Lung (tissue), 12 donors: Measurements from ENCODE around the gene BORCS5. TPM values are rescaled to one million over a fixed set of nuclear protein-coding genes. Genes with fewer than 3 reads are reported as not detected.

Source experiments
- ATAC-seq: fragments of 200-7000 bp; cut with Tn5 transposase; one replicate; pipeline ENCODE4 v1.9.1; 2020; ENCODE audit warnings: moderate number of reproducible peaks; ENCODE audit not compliant: insufficient read depth, low FRiP score
- DNase-seq, 3 donors: peaks; one replicate each; pipeline ENCODE4 v3.0.0-alpha.2; 2013 to 2017
- H3K27ac ChIP-seq, 2 donors: one replicate each; pipeline ENCODE4 v1.5.1; 2013; ENCODE audit warnings: mild to moderate bottlenecking in 2 of 2, moderate library complexity in 2 of 2, control low read depth in 1 of 2, inconsistent platforms in 1 of 2, low read depth in 1 of 2, low read length in 1 of 2
- H3K27me3 ChIP-seq, 3 donors: one replicate each; pipeline ENCODE4 v1.5.1; 2013; ENCODE audit warnings: low read length in 2 of 3; ENCODE audit not compliant: control insufficient read depth in 3 of 3, insufficient read depth in 3 of 3
- H3K36me3 ChIP-seq, 4 donors: one replicate each; pipeline ENCODE4 v1.5.1; 2013; ENCODE audit warnings: low read length in 4 of 4, mild to moderate bottlenecking in 1 of 4, moderate library complexity in 1 of 4; ENCODE audit not compliant: control insufficient read depth in 4 of 4, insufficient read depth in 4 of 4
- H3K4me1 ChIP-seq, 5 donors: one replicate each; pipeline ENCODE4 v1.5.1; 2013; ENCODE audit warnings: low read length in 5 of 5, mild to moderate bottlenecking in 2 of 5, moderate library complexity in 1 of 5; ENCODE audit not compliant: control insufficient read depth in 5 of 5, insufficient read depth in 5 of 5
- H3K4me3 ChIP-seq: one replicate; pipeline ENCODE4 v1.5.1; 2013; ENCODE audit warnings: mild to moderate bottlenecking, control low read depth, moderate library complexity
- H3K9ac ChIP-seq, 2 donors: one replicate each; pipeline ENCODE4 v1.5.1; 2013; ENCODE audit warnings: low read length in 2 of 2, control low read depth in 1 of 2; ENCODE audit not compliant: insufficient read depth in 1 of 2
- H3K9me3 ChIP-seq, 4 donors: one replicate each; pipeline ENCODE4 v1.5.1; 2013; ENCODE audit warnings: low read length in 3 of 4, mild to moderate bottlenecking in 1 of 4, moderate library complexity in 1 of 4; ENCODE audit not compliant: control insufficient read depth in 4 of 4, insufficient read depth in 3 of 4
- WGBS, 2 donors: extraction: QIAGEN DNeasy Blood & Tissue Kit; methylation state at CpG; one replicate each; pipeline ENCODE4 v1.1.7; 2013; 5-methylcytosine and 5-hydroxymethylcytosine counted together
- polyA plus RNA-seq, 2 donors: library from polyadenylated mRNA; stranded (reverse); fragments of 200-250 nt; gene quantifications; one replicate each; pipeline ENCODE4 v1.2.1, GENCODE V29; 2013
- total RNA-seq, 2 donors: library from RNA; depleted of rRNA in 1 of 2; stranded (reverse); fragments of >200 nt in 1 of 2; gene quantifications; one replicate each; pipeline ENCODE4 v1.2.1, GENCODE V29; 2014 to 2021
- TF ChIP-seq, protein P1 (sequence below): IDR thresholded peaks from 2 replicates; pipeline ENCODE4 v1.5.1; 2012; ENCODE audit warnings: mild to moderate bottlenecking; ENCODE audit errors: control extremely low read depth, extremely low read depth
- donor health status: control.
- donor health status: control.
- donor health status: Bipolar disorder and iron deficiency.
- donor health status: healthy.
- donor health status: DM: yes; HTN: yes; CAD: no.

Gene BORCS5
- total and polyA plus RNA-seq, 4 donors, result 4.7 to 26.8 (median 10.3) TPM

DNA sequence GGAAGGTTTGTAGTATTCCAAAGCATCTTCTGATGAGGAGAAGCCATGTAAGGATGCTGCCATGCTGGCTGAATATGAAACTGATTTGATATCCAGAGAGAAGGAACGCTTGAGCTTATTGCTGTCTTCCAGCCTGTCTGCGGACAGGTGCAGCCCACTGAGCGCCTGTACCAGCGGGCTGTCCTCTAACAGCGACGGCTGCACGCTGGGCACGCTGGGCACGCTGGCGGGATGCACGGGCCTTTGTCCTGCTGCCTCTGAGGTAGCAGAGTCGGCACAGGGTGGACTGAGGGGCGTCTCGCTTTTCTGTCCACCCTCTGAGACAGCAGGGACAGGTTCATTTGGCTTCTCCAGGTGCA, 120.6 kb downstream of the BORCS5 start:
- H3K9ac ChIP-seq, result no peak overlapping the region
- no peak for ATAC-seq

GRCh38 chr12:12480074-12480473, 123.2 kb downstream of the BORCS5 start:
- Histone ChIP-seq H3K4me3 (no peak overlapping the region), H3K4me1 (peaks cover 0 to 1% (median 0%) of the 10 kb centered on the region in 5 donors), H3K9ac (no peak overlapping the region), H3K27ac (no peak overlapping the region), H3K9me3 (no peaks in the 10 kb centered on the region), H3K36me3 (peaks cover 20 to 26% (median 21%) of the 10 kb centered on the region in 4 donors), H3K27me3 (no peaks in the 10 kb centered on the region)
- TF ChIP-seq, protein P1, sequence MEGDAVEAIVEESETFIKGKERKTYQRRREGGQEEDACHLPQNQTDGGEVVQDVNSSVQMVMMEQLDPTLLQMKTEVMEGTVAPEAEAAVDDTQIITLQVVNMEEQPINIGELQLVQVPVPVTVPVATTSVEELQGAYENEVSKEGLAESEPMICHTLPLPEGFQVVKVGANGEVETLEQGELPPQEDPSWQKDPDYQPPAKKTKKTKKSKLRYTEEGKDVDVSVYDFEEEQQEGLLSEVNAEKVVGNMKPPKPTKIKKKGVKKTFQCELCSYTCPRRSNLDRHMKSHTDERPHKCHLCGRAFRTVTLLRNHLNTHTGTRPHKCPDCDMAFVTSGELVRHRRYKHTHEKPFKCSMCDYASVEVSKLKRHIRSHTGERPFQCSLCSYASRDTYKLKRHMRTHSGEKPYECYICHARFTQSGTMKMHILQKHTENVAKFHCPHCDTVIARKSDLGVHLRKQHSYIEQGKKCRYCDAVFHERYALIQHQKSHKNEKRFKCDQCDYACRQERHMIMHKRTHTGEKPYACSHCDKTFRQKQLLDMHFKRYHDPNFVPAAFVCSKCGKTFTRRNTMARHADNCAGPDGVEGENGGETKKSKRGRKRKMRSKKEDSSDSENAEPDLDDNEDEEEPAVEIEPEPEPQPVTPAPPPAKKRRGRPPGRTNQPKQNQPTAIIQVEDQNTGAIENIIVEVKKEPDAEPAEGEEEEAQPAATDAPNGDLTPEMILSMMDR, result no peak
- ATAC-seq (no peak), DNase-seq (no peak)
- WGBS, 2 donors, result 98 to 100% methylated on average over 5 of the region's 5 CpGs

More for the DNA sequence above, 120.6 kb downstream of the BORCS5 start:
- DNase-seq, result no peak
- 95 to 98% methylated on average over 14 of the region's 14 CpGs for WGBS, 2 donors
- Histone ChIP-seq H3K36me3 (peaks cover 19 to 29% (median 22%) of the 10 kb centered on the region in 4 donors), H3K4me1 (peaks cover 0 to 1% (median 0%) of the 10 kb centered on the region in 5 donors), H3K27me3 (no peaks in the 10 kb centered on the region), H3K9me3 (no peaks in the 10 kb centered on the region), H3K4me3 (no peak overlapping the region), H3K27ac (no peak overlapping the region)
- TF ChIP-seq, protein P1, result no peak

- ATAC-seq (no peak), DNase-seq (no peak)
- Histone ChIP-seq H3K9me3 (no peaks in the 10 kb centered on the region), H3K4me1 (peaks cover 0 to 1% (median 0%) of the 10 kb centered on the region in 5 donors), H3K27ac (no peak overlapping the region), H3K4me3 (no peak overlapping the region), H3K36me3 (peaks cover 15 to 22% (median 20%) of the 10 kb centered on the region in 4 donors), H3K9ac (no peak overlapping the region), H3K27me3 (no peaks in the 10 kb centered on the region)
- WGBS, 2 donors, result 15 to 41% methylated on average over 2 of the region's 2 CpGs
- TF ChIP-seq, protein P1, result no peak
Observed at GRCh38 chr12:12481631-12482030, 124.8 kb downstream of the BORCS5 start.
